MV-4-11 (cell line): ENCODE measurements around the gene SLC22A2.
"Not testable (repeated sequence)": the region's sequence is repeated elsewhere in the genome, so short reads cannot be mapped to it uniquely, and the experiment has no call there.

ENCODE experiments used
- DNase-seq: peaks from one replicate; lab custom pipeline; 2025; lab: John Stamatoyannopoulos, UW

The SLC22A2 gene

DNA sequence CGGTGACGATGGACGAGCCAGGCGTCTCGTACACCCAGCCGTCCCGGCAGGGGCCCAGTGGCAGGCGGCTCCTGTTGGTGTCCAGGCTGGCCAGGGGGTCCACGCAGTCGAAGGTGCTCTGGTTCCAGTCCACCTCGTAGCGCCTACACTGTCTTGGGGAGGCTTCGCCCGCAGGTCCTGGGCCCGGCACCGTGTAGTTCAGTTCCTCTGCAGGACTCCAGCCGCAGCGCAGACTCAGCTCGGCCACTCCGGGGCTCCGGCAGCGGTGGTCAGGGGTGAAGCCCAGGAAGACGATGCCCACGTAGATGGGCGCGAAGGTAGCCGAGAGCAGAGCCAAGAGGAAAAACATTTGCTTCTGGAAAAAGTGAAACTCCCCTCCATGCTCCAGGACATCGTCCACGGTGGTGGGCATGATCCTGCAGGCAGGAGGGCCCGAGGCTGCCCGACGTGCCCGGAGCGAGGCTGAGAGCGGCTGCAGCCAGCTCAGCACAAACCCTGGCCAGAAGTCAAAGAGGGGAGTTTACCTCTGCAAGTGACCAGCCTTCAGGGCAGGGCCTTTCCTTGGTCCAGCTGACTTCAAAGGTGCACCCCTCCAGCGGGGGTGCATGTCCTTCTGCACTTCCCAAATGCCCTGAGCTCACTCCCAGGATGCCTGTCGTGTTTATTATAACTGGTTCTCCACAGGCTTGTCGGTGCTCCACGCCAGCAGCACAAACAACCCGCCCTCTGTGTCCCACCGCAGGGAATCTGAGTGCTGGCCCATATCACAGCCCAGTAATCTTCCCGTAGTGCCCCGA, at the start of gene SLC22A2:
Gene SLC22A2 (minus strand): TSS at position 476 of the 797 bp plus-strand sequence. CDS start 64 bp downstream, at position 412.
- no peak for DNase-seq

GRCh38 chr6:160305926-160306713, 47.5 kb upstream of the SLC22A2 start:
- no peak for DNase-seq

DNA sequence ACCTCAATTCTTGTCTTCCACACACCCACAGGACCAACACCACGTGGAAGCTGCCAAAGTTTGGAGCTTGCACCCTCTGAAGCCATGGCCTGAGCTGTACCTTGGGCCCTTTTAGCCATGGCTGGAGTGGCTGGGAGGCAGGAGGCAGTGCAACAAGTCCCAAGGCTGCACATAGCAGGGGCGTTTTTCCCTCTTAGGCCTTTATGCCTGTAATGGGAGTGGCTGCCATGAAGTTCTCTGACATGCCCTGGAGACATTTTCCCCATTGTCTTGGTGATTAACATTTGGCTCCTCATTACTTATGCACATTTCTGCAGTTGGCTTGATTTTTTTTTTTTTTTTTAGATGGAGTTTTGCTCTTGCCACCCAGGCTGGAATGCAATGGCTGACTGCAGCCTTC, 45.2 kb upstream of the SLC22A2 start:
- DNase-seq, result no peak

GRCh38 chr6:160302431-160303082, 43.9 kb upstream of the SLC22A2 start:
- not testable (repeated sequence) for DNase-seq

DNA sequence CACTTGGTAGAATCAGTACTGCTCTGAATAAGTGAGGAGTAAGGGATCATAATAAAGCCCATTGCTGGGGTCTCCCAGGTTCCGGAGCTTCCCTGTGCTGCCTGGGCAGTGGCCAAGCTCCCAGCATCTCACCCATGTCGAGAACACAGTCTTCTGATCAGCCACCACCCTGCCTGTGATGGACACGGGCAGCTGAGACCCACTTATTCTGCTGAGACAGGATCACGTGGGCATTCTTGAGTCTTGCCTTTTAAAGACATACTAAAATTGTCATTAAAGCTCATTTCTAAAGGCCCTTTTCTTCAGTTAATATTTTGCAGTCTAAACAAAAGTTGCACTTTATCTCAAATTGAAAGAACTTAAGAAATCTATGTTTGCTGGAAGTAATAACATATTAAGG, 42.7 kb upstream of the SLC22A2 start:
- no peak for DNase-seq

- DNase-seq, result no peak
Observed at GRCh38 chr6:160300076-160300695, 41.6 kb upstream of the SLC22A2 start.

GRCh38 chr6:160299559-160299958, 40.9 kb upstream of the SLC22A2 start:
- DNase-seq, result no peak

GRCh38 chr6:160298121-160298520, 39.5 kb upstream of the SLC22A2 start:
- DNase-seq, result peak; percentile 43

DNA sequence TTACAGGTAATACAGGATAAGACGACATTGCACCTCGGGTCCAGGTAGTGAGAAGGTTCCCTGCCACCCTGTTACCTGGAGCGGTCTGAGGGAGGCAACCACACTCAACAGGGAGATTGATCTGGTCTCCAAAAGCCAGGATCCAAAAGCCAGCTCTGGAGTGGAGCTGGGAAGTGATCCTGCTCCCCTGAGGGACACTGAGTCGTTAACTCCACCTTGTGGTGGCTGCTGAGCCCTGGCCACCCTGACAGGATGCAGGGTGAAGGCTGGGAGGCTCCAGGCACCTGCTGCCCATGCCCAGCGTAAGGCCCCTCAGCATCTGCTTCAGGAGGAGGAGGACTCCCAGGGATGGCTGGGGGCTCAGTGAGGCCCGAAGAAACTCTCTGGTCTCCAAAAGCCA, 38.7 kb upstream of the SLC22A2 start:
- no peak for DNase-seq

- DNase-seq, result no peak
Observed at GRCh38 chr6:160293844-160294243, 35.2 kb upstream of the SLC22A2 start.

- no peak for DNase-seq
Observed at GRCh38 chr6:160285541-160286105, 27.0 kb upstream of the SLC22A2 start.

- DNase-seq, result no peak
Observed at GRCh38 chr6:160284575-160284974, 26.0 kb upstream of the SLC22A2 start.

- DNase-seq, result no peak
Observed at GRCh38 chr6:160282444-160282843, 23.8 kb upstream of the SLC22A2 start.

DNA sequence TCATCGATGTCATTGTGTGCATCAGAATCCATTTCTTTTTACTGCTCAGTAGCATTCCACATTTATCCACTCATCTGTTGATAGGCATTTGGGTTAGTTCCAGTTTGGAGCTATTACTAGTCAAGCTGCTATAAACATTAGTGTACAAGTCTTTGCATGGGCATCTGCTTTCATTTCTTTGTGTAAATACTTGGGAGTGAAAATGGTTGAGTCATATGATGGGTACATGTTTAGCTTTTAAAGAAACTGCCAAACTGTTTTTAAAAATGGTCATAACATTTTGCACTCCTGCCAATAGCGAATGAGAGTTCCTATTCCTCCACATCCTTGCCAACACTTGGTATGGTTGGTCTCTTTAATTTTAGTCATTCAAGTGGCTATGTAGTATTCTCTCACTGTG, 21.2 kb upstream of the SLC22A2 start:
- no peak for DNase-seq

GRCh38 chr6:160278786-160279310, 20.2 kb upstream of the SLC22A2 start:
- no peak for DNase-seq

DNA sequence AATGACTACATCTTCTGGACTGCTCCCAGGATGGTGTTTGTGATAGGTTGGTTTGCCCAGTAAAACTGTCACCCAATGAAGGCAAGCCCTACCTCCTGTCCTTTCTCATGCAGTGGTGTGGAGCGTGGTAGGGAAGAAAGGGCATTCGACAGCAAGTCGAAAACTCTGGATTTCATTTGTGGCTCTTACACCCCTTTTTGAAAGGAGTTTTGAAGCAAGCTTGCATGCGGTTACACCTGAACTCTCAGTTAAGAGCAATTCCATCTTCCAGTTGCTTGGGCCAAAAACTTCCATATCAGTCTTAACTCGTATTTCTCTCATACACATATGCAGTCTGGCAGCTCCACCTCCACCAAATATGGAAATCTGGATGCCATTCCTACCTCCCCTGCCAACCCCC, 19.7 kb upstream of the SLC22A2 start:
- DNase-seq, result no peak

GRCh38 chr6:160277546-160277945, 18.9 kb upstream of the SLC22A2 start:
- DNase-seq, result no peak

GRCh38 chr6:160277144-160277543, 18.5 kb upstream of the SLC22A2 start:
- DNase-seq, result no peak

GRCh38 chr6:160276126-160276525, 17.5 kb upstream of the SLC22A2 start:
- DNase-seq, result no peak

GRCh38 chr6:160275511-160276003, 16.9 kb upstream of the SLC22A2 start:
- DNase-seq, result no peak

GRCh38 chr6:160274871-160275510, 16.4 kb upstream of the SLC22A2 start:
- DNase-seq, result no peak
